Coronary artery (tissue), 2 donors: ENCODE results near the gene INS.

Experiments
- DNase-seq: peaks from one replicate; pipeline ENCODE4 v3.0.0-alpha.2; 2017; ENCODE audit warnings: low spot score
- H3K27ac ChIP-seq, 2 donors: fragments of 200-600 bp; sonication (generic); one replicate each; pipeline ENCODE4 v1.5.1; 2016 to 2019
- H3K4me3 ChIP-seq: fragments of 200-600 bp; sonication (generic); 2 replicates; pipeline ENCODE4 v1.5.1; 2016; ENCODE audit warnings: mild to moderate bottlenecking, moderate library complexity
- TF ChIP-seq, protein P1 (sequence below): fragments of 200-600 bp; sonication (generic); IDR thresholded peaks from one replicate; pipeline ENCODE4 v1.5.1; 2019; ENCODE audit warnings: antibody characterized with exemption

Gene INS

DNA sequence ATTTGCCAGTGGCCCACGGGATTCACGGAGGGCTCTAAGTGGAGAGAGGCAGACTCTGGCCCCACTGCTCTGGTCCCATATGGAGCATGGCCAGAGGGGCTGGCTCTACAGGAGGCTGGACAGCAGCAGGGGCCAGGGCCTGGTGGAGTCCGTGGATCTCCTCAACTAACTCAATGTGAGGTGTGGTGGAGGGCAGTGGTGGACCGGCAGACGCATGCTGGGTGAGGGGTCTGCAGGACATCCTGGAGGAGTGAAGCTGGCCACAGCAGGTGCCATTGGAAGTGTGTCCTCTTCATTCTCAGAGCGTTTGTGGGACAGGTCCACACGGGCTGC is 37.4 kb downstream of the INS start:
- TF ChIP-seq, protein P1, sequence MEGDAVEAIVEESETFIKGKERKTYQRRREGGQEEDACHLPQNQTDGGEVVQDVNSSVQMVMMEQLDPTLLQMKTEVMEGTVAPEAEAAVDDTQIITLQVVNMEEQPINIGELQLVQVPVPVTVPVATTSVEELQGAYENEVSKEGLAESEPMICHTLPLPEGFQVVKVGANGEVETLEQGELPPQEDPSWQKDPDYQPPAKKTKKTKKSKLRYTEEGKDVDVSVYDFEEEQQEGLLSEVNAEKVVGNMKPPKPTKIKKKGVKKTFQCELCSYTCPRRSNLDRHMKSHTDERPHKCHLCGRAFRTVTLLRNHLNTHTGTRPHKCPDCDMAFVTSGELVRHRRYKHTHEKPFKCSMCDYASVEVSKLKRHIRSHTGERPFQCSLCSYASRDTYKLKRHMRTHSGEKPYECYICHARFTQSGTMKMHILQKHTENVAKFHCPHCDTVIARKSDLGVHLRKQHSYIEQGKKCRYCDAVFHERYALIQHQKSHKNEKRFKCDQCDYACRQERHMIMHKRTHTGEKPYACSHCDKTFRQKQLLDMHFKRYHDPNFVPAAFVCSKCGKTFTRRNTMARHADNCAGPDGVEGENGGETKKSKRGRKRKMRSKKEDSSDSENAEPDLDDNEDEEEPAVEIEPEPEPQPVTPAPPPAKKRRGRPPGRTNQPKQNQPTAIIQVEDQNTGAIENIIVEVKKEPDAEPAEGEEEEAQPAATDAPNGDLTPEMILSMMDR, result no peak
- H3K27ac ChIP-seq, result no peak overlapping the region
- H3K4me3 ChIP-seq, result no peak overlapping the region
- no peak for DNase-seq

DNA sequence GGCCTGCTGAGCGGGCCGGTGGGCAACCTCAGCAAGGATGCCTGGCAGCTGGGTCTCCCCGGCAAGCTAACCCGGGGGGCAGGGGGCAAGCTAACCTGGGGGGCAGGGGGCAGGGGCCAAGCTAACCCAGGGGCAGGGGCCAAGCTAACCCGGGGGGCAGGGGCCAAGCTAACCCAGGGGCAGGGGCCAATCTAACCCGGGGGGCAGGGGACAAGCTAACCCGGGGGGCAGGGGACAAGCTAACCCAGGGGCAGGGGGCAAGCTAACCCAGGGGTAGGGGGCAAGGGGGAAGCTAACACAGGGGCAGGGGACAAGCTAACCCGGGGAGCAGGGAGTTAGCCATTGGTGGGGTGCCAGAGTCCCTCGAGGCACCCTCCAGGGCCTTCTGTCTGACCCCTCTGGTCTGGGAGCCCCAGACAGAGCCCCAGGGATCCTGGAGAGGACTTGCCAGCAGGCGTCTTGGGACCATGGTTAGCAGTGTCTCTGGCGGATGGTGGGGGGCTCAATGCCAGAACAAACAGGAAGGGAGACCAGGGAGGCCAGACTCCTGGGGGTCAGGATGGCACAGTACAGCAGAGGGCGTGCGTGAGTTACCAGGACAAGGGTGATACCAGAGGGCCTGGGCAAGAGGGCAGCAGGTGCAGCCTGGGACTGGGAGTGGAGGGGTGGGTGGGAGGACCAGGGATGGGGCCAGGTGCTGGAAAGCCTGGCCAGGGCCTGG is 37.9 kb downstream of the INS start:
- DNase-seq, result no peak
- no peak overlapping the region for H3K4me3 ChIP-seq
- TF ChIP-seq, protein P1, result no peak
- H3K27ac ChIP-seq, result no peak overlapping the region

DNA sequence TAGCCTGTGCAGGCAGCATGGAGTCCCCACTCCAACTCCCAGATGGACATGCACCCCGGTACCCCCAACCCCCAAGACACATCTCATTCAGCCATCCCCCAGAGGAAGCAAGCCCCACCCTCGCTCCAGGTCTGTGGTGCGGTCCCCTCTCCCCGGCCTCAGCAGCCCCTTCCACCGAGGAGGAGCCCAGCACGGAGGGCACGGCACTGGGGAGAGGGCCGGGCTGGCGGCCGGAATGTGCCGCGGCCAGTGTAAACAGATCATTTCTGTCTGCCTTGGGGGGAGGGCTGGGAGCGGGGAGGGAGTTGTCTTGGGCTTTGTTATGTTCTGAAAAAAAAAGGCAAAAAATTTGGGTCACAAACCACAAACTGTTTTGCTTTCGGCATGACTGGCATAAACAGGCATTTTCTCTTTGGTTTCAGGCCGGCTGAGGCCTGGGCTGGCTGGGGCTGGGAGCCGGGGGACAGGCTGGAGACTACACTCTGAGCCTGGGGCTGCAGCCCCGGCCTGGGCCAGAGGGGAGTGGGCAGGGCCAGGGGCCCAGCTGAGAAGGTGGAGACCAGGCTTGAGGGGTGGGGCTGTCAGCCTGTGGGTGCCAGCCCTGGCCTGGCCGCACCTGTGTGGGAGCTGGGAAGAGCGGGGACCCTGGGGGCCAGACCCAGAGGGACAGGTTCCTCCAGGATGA is 38.6 kb downstream of the INS start:
- DNase-seq, result no peak
- Histone ChIP-seq H3K27ac (no peak overlapping the region), H3K4me3 (no peak overlapping the region)
- TF ChIP-seq, protein P1, result no peak

DNA sequence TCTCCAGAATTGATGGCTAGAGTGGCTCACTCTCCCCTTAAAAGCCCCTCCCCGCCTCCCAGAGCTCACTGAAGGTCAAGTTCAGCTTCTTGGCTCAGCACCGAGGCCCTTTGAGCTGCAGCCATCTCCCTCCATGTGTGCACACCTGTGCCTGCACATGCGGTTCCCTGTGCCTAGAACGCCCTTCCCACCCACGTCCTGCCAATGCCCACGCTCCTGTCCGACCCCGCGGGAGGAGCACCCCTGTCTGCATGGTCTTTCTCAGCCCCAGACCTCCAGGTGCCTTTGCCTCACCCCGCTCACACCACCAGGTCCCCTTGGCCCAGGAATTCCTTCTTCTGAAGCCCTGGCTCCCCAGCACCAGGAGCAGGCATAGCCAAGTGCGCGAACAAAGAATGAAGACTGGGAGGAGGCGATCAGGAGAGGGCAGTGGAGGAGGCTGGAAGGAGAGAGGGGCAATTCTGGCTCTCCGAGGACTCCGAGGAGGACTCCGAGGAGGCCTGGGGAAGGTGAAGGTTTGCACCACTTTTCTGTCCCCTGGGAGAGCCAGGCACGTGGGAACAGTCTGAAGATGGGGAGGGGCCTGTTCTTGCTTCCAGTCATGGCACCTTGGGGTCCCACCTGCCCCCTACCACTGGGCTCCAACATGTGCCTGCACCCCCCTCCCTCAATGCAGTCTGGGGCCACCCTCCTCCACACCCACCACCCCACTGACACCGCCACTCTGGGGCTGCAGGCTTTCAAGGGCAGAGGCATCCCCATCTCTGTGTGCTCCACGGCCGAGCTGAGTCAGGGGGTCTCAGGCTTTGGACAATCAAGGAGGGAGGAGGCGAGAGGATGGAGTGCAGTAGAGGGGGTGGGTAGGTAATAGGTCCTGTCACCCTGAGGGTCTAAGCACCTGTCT is 39.5 kb downstream of the INS start:
- Histone ChIP-seq H3K27ac (no peak overlapping the region), H3K4me3 (no peak overlapping the region)
- TF ChIP-seq, protein P1, result no peak
- DNase-seq, result no peak

DNA sequence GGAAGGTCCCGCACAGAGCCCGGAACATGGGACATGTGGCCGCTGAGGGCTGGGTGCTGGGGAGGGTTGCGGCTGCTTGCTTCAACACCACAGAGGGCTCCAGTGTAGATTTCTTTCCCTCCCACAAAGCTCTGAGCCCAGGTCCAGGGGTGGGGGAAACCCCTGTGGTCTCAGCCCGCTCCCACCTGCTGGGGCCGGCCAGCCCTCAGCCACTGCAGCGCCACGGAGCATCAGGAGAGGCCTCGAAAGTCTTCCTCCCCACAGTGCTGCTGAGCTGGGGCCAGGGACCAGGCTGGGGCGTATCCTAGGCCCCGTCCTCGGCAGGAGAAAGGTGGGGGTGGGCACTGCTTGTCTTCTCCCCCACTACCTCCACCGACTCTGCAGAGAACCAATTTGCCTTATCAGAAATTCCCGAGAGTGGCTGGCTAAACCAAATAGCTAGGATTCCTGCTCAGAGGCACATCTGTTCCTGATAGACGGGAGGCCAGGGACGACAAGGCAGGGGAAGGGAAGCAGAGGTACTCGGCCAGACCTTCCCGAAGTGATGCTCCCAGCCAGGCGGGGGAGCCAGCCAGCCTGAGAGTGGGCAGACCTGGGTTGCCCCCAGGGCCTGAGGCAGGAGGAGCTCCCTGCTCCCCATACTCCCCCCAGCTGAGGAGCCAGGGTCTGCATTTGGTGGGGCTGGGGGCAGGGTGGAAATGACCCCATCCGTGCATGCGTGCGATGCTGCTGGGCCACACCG is 40.5 kb downstream of the INS start:
- Histone ChIP-seq H3K27ac (no peak overlapping the region), H3K4me3 (no peak overlapping the region)
- TF ChIP-seq, protein P1, result no peak
- no peak for DNase-seq

DNA sequence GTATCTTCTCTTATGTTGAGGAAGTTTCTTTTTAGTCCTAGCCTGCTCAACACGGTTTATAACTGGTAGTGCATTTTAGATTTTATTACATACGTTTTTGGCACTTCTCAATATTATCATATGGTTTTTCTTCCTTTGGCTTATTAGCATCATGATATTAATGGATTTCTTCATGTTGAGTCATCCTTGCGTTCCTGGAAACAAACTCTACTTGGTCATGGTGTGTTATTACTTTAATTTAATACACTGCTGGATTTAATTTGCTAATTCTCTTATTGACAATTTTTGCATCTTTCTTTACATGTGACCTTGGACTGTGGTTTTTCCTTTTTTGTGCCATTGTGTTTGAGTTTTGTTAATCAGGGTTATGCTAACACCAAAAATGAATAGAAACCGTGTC is 42.3 kb downstream of the INS start:
- no peak for DNase-seq
- H3K4me3 ChIP-seq, result no peak overlapping the region
- H3K27ac ChIP-seq, result no peak overlapping the region
- TF ChIP-seq, protein P1, result no peak
